ENCODE data around the gene HOXD10. TPM values are rescaled to one million over a fixed set of nuclear protein-coding genes. Genes with fewer than 3 reads are reported as not detected.
A peak's percentile ranks its signal among the peaks of the same experiment; 100 is the strongest.

HOXD10 gene
- total RNA-seq, 2 donors from 2014 or later: not detected

DNA sequence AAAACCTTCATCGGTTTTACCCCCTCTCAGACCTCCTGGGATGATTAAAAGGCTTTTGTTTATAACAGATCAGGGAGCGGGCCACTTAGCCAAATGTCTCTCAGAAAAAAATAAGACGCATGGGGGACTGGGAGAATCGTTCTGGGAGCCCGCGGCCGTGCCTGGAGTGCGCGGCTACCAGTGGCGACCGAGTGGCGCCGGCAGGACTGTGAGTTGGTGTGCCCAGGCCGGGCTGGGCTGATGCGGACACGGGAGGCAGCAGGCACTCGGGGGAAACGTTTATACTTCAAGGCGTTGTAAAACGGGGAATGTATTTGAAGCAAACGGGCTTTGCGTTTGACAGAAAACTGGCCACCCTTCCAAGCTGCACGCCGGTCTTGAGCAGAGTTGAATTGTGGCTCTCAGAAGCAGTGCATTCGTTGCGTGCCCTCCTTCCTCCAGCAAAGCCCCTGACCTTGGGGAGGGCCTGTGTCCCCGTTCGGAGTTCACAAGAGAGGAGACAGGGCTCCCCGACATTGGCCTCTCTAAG is 4.7 kb upstream of the HOXD10 start:
- Mint-ChIP-seq H3K4me3 (no peak overlapping the region), H3K27me3 (peaks cover 74% of the 10 kb centered on the region), H3K36me3 (ENCODE audit: low read depth) (peaks cover 4% of the 10 kb centered on the region), H3K27ac (peak overlapping the region; percentile 83), H3K4me1 (no peaks in the 10 kb centered on the region)
- no peaks in the 10 kb centered on the region for H3K9me3 ChIP-seq (ENCODE audit: control insufficient read depth, low read length, poor library complexity, severe bottlenecking)
- DNase-seq (no peak), ATAC-seq (no peak)

DNA sequence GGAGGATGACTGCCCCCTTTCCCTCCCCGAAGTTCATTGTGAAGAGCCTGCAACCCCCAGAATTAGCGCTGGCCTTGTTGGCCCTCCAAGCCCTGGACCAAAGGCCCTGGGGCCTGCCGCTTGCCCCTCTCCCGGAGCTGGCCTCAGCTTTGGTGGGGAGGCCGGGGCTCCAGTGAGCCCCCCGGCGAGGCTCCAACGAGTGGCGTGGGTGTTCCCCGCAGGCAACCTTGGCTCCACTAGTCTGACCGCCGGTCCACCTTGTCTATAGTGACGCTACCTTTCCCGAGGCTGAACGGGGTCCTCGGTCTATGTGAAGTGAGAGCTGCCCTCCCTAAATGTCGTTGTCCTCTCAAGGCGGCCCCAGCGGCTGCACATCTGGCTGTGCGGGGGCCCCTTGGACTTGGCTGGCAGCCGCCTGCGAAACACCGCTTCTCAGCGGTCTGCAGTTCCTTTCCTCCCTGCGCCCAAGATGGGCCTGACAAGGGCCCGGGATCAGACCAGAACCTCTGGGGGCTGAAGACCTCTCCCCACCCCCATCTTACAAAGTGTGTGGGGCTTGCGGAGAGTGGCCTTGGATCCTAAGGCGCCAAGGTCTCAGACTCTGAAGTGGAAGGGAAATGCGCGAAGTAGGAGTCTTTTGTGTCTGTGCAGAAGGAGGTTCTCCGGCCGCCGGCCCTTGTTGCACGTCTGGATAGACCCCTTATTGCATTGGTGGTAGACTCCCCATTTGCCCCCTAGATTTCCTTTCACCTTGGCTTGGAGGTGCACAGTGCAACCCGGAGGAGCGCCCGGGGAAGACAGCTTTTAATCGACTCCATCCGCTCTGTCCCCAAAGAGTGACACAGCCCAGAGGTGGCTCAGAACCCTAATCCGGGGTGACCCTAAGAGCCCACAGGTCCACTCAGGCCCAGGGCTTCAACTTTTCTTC is 3.9 kb upstream of the HOXD10 start:
- Mint-ChIP-seq H3K4me1 (no peaks in the 10 kb centered on the region), H3K4me3 (peak overlapping the region; percentile 36), H3K36me3 (ENCODE audit: low read depth) (peaks cover 4% of the 10 kb centered on the region), H3K27ac (peak overlapping the region; percentile 83), H3K27me3 (peaks cover 80% of the 10 kb centered on the region)
- no peaks in the 10 kb centered on the region for H3K9me3 ChIP-seq (ENCODE audit: control insufficient read depth, low read length, poor library complexity, severe bottlenecking)
- ATAC-seq (no peak), DNase-seq (no peak)

DNA sequence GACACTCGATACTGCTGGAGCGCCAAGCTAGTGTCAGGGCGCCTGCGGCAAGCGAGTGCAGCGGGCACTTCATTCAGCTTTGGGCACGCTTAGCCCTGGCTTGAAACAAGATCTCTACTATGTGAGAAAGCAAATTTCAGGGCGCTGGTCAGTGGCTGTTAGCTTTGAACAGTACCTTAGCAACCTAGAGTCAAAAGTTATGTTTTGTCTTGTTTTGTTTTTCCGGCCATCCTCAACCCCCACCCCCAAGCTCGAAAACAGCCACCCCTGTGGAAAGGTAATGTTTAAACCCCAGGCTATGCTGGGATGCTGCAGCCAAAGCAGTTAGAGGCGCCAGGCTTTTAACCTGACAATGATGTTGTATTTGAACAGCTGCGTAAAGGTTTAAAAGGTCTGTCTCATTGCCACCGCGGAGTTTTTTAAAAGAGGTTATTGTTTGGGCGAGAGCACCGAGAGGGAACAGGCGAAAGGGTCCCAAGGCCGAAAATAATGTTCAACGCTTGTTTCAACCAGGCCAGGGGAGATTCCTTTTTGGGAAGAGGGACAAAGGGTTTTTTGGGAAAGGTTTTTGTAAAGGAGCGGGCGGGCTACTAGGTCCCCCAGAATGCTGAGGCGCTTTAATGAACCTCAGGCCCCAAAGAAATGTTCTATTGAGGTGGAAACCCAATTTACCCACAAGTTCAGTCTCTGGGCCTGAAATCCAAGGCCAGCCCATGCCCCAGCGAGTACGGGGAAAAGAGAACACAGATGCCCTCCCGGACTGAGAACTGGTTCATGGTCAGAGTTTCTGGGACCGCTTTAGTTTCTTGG is 2.3 kb upstream of the HOXD10 start:
- H3K4me3 Mint-ChIP-seq: no peak overlapping the region
- no peaks in the 10 kb centered on the region for H3K9me3 ChIP-seq (ENCODE audit: control insufficient read depth, low read length, poor library complexity, severe bottlenecking)
- no peak for ATAC-seq

DNA sequence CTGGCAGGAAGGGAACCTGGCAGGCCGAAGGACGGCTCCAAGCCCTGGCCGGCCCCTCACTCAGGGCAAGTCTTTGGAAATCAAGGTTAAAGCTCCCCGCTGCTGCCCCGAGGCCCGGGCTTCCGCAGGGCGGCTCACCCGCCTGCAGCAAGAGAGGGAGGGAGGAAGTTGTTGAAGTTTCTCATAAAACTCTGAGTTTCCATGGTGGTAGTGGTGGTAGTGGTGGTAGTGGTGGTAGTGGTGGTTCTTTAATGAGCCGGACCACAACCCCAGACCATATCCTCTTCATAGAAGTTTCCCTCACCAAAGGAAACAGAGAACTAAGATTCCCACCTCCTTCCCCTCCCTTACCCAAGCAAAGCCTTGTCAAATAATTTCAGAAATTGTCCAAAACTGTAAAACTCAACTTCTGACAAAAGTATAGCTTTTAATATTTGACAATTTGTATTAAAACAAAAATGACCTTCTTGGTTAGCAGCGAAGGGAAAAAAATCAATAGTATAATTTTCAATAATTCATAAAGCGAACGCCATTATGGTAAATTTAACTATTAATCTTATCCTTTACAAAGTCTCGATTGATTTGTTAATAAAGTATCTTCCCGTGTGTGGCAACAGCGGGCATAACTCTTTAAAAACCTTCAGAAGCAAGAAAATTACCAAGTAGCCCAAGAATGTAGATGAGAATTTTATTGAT is 1.5 kb upstream of the HOXD10 start:
- no peak for DNase-seq
- Mint-ChIP-seq H3K27ac (peak overlapping the region; percentile 83), H3K4me3 (no peak overlapping the region), H3K36me3 (ENCODE audit: low read depth) (peaks cover 6% of the 10 kb centered on the region), H3K4me1 (peaks cover 2% of the 10 kb centered on the region), H3K27me3 (peaks cover 86% of the 10 kb centered on the region)
- no peaks in the 10 kb centered on the region for H3K9me3 ChIP-seq (ENCODE audit: control insufficient read depth, low read length, poor library complexity, severe bottlenecking)
- no peak for ATAC-seq

More for the DNA sequence above, 2.3 kb upstream of the HOXD10 start:
- H3K27me3 Mint-ChIP-seq: peaks cover 87% of the 10 kb centered on the region
- peaks cover 2% of the 10 kb centered on the region for H3K4me1 Mint-ChIP-seq
- peak overlapping the region; percentile 83 for H3K27ac Mint-ChIP-seq
- DNase-seq: no peak
- peaks cover 4% of the 10 kb centered on the region for H3K36me3 Mint-ChIP-seq (ENCODE audit: low read depth)

DNA sequence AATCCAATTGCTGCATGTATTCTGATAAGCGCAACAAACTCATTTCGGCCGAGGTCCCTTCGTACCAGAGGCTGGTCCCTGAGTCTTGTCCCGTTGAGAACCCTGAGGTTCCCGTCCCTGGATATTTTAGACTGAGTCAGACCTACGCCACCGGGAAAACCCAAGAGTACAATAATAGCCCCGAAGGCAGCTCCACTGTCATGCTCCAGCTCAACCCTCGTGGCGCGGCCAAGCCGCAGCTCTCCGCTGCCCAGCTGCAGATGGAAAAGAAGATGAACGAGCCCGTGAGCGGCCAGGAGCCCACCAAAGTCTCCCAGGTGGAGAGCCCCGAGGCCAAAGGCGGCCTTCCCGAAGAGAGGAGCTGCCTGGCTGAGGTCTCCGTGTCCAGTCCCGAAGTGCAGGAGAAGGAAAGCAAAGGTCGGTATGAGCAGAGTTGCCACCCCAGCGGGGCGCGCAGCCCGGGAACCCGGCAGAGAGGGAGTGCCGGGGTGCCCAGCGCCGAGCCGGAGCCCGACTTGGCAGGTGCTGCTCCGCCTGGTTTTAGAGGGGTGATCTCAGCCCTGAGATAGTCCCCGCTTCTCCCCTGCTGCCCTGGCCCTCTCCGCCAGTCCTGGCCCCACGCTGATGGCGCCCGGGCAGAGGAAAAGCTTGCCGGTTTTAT is 714 bp downstream of the HOXD10 start:
- no peak overlapping the region for H3K27ac Mint-ChIP-seq
- H3K4me3 Mint-ChIP-seq: peak overlapping the region; percentile 12

DNA sequence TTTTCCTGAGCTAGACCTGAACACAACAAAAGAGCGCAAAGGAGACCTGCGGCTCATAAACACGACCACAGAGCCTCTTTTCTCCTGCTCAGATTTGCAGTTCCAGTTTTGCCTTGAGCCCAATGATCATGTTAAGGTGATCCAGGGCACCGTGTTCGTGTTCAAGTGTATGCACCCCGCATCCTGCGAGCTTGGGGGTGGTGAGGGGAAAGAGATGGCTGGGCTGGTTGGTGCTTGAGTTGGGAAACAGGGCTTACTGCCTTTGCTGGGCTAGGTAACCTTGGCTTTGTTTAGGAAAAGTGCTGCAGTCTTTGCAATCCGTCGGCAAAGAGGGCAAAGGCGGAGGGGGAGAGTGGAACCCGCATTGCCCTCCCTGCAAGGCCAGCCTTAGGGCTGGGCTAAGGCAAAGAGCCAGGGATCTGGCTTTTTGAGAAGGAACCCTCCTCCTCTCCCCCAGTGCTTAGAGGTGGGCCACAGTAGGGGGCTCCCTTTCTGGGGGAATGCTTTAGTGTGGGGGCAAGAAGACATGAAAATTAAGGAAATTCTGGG is 1.3 kb downstream of the HOXD10 start:
- H3K4me3 Mint-ChIP-seq: no peak overlapping the region
- DNase-seq (no peak), ATAC-seq (no peak)
- peak overlapping the region; percentile 68 for H3K27ac Mint-ChIP-seq
- H3K27me3 Mint-ChIP-seq: peaks cover 74% of the 10 kb centered on the region
- peaks cover 4% of the 10 kb centered on the region for H3K36me3 Mint-ChIP-seq (ENCODE audit: low read depth)
- peaks cover 2% of the 10 kb centered on the region for H3K4me1 Mint-ChIP-seq
- H3K9me3 ChIP-seq (ENCODE audit: control insufficient read depth, low read length, poor library complexity, severe bottlenecking): no peaks in the 10 kb centered on the region

More for the DNA sequence above, 714 bp downstream of the HOXD10 start:
- peaks cover 80% of the 10 kb centered on the region for H3K27me3 Mint-ChIP-seq
- no peak for ATAC-seq
- H3K9me3 ChIP-seq (ENCODE audit: control insufficient read depth, low read length, poor library complexity, severe bottlenecking): no peaks in the 10 kb centered on the region
- H3K36me3 Mint-ChIP-seq (ENCODE audit: low read depth): peaks cover 4% of the 10 kb centered on the region
- H3K4me1 Mint-ChIP-seq: peaks cover 2% of the 10 kb centered on the region
- DNase-seq: no peak

DNA sequence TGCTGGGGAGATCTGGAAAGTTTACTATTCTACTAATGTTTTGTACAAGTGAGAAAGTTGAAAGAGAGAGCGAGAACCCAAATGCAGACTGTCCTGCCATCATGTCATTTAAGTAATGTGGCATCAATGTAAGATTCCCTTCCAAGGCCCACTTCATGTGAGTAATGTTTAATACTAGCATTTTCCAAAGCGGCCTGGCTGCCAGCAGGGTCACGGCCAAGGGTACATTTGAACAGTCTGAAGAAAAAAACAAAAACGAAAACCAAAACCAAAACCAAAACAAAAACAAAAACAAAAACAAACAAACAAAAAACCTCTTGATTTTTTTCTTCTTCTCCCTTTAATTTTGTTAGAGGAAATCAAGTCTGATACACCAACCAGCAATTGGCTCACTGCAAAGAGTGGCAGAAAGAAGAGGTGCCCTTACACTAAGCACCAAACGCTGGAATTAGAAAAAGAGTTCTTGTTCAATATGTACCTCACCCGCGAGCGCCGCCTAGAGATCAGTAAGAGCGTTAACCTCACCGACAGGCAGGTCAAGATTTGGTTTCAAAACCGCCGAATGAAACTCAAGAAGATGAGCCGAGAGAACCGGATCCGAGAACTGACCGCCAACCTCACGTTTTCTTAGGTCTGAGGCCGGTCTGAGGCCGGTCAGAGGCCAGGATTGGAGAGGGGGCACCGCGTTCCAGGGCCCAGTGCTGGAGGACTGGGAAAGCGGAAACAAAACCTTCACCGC is 2.2 kb downstream of the HOXD10 start:
- Mint-ChIP-seq H3K27ac (peak overlapping the region; percentile 68), H3K4me3 (peak overlapping the region; percentile 15), H3K36me3 (ENCODE audit: low read depth) (peaks cover 4% of the 10 kb centered on the region), H3K4me1 (peaks cover 3% of the 10 kb centered on the region), H3K27me3 (peaks cover 69% of the 10 kb centered on the region)
- ATAC-seq (no peak), DNase-seq (no peak)
- H3K9me3 ChIP-seq (ENCODE audit: control insufficient read depth, low read length, poor library complexity, severe bottlenecking): no peaks in the 10 kb centered on the region

DNA sequence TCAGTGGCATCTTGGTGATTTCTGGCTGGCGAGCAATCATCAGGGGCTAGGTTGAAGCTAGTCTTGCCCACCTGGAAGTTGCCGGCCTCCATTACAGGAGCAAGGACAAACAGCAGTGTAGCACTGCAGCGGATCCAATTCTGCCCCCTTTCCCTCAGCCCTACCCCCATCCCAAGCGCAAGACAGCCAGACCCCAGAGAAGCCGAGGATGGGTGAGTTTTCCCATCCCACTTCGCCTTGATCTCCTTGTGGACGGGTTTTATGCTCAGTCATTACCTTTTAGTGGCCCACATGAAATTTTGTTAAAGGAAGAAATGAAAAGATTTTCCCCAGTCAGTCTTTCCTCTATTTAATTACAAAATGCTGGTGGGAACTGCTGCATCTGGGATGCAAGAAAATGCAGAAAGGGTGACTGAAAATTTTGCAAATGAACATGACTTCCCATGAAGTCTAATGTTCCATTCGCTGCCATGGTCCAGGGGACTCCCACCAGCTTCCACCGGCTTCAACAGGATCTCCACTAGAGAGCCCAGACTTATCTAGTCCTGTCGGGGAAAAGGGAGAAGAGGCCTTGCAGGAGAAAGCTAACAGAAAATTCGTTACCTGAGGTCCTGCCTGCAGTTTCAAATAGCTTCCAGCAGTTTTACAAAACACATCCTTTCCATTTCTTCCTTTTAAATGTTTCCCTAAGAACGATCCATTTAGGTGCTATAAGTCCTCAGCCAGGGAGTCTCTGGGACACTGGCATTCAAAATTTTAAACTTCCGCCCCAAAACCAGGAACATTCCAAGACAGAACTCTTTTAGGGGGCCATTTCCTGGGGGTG is 4.0 kb downstream of the HOXD10 start:
- no peak for ATAC-seq
- H3K4me3 Mint-ChIP-seq: peak overlapping the region; percentile 34
- no peak for DNase-seq
- peaks cover 76% of the 10 kb centered on the region for H3K27me3 Mint-ChIP-seq
- H3K27ac Mint-ChIP-seq: peak overlapping the region; percentile 82
- H3K9me3 ChIP-seq (ENCODE audit: control insufficient read depth, low read length, poor library complexity, severe bottlenecking): no peaks in the 10 kb centered on the region
- peaks cover 7% of the 10 kb centered on the region for H3K36me3 Mint-ChIP-seq (ENCODE audit: low read depth)
- peaks cover 5% of the 10 kb centered on the region for H3K4me1 Mint-ChIP-seq

DNA sequence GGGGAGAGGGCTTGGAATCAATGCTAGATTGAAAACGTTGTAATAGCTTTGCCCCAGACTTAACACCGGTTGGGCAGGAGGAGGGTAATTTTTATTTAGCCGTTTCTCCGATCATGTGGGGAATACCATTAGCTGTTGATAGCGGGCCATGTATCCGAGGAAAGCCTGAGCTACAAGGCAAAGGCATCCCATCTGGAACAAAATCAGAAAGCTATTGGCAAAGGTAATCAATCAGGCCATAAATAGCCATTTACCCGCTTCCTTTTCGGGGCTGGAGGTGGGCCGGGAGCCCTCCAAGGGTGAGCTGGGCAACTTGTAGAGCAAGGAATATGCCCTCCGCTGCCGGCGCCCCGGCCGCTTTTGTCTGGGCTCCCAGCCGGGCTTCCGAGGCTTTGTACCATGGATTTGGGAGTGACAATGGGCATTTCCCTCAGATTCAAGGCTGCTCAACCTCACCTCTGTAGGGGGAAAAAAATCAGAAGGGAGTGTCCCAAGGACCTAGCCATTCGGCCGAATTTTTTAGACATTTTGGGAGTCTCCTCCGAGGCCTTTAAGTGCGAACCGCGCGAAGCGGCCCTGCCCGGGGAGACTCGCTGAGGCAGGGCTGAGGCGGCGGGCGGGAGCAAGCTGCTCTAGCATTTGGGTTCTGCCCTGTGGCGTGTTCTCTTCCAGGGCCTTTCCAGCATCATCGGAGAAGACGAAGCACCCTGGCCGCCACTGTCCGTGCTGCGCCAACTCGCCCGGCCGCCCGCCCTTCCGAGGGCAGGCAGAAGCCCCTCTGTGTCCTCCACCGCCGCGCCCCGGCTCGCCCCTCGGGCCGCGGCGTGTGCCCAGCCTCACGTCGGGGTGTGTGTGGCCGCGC is 4.8 kb downstream of the HOXD10 start:
- ATAC-seq: no peak
- no peak for DNase-seq
- H3K4me3 Mint-ChIP-seq: no peak overlapping the region
- H3K27me3 Mint-ChIP-seq: peaks cover 81% of the 10 kb centered on the region
- peaks cover 7% of the 10 kb centered on the region for H3K36me3 Mint-ChIP-seq (ENCODE audit: low read depth)
- peaks cover 6% of the 10 kb centered on the region for H3K4me1 Mint-ChIP-seq
- H3K9me3 ChIP-seq (ENCODE audit: control insufficient read depth, low read length, poor library complexity, severe bottlenecking): no peaks in the 10 kb centered on the region
- H3K27ac Mint-ChIP-seq: peak overlapping the region; percentile 82

DNA sequence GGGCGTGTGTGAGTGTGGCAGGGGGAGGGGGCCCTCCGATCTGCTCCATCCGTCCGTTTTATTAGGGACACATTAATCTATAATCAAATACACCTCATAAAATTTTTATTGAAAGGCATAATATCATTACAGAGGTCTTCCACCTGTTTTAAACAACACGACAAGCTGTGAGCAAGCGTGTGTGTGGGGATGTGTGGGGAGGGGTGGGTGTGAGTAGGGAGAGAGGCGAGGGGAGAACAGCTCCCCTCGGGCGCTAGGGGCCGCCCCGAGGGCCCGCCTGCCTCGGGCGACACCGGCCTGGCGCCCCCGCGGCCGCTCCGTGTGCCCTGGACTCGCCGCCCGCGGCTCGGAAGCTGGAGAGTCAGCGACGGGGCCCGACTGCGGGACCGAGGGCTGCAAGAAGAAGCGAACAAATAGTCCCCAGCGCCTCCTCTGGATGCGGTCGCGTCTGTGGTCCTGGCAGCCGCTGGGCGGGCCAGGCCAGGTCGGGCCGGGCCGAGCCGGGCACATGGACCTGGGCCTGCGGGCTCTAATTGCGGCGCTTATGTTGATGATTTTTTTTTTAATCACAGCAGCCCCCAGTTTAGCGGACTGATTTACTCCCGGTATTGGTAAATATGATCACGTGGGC is 5.6 kb downstream of the HOXD10 start:
- ATAC-seq (no peak), DNase-seq (no peak)
- Mint-ChIP-seq H3K4me1 (peaks cover 6% of the 10 kb centered on the region), H3K36me3 (ENCODE audit: low read depth) (peaks cover 7% of the 10 kb centered on the region), H3K27ac (no peak overlapping the region), H3K4me3 (peak overlapping the region; percentile 55), H3K27me3 (peaks cover 81% of the 10 kb centered on the region)
- no peaks in the 10 kb centered on the region for H3K9me3 ChIP-seq (ENCODE audit: control insufficient read depth, low read length, poor library complexity, severe bottlenecking)
